PC-3 (cell line): ENCODE results near the gene WTAP. TPM values are rescaled to one million over a fixed set of nuclear protein-coding genes. Genes with fewer than 3 reads are reported as not detected.
A peak's percentile ranks its signal among the peaks of the same experiment; 100 is the strongest.

Source experiments
- ATAC-seq: fragments of 200-7000 bp; cut with Tn5 transposase; 2 replicates; pipeline ENCODE4 v1.9.1; 2020; ENCODE audit warnings: mild to moderate bottlenecking, moderate library complexity
- BruUV-seq: library from RNA; stranded (reverse); fragments of 400-500 nt; replicated peaks from 2 replicates; lab custom pipeline; 2021; lab: Mats Ljungman, UMichigan
- CTCF ChIA-PET: fragments of 300-600 bp; sonication (Branson Sonifier 250); formaldehyde crosslinking; loops from one replicate; lab custom pipeline; 2022; ENCODE audit warnings: antibody characterized with exemption; lab: Charles Lee
- POLR2A ChIA-PET: fragments of 300-600 bp; sonication (Branson Sonifier 250); formaldehyde crosslinking; loops from one replicate; lab custom pipeline; 2022; ENCODE audit warnings: antibody characterized with exemption; ENCODE audit not compliant: unreplicated experiment; lab: Charles Lee
- DNase-seq: peaks from one replicate; pipeline ENCODE4 v3.0.0-alpha.2; 2015
- H2AFZ ChIP-seq: fragments of 300-600 bp; sonication (generic); 2 replicates; pipeline ENCODE4 v1.6.0; 2016; ENCODE audit warnings: antibody characterized with exemption, low read length
- H3F3A ChIP-seq: fragments of 300-600 bp; sonication (generic); one replicate; pipeline ENCODE4 v1.6.0; 2017; ENCODE audit warnings: antibody characterized with exemption, low read length, control low read depth, mild to moderate bottlenecking; ENCODE audit not compliant: unreplicated experiment
- H3K27ac ChIP-seq: fragments of 300-600 bp; sonication (generic); 2 replicates; pipeline ENCODE4 v1.5.1; 2016; ENCODE audit warnings: mild to moderate bottlenecking, low read length
- H3K27me3 ChIP-seq: fragments of 300-600 bp; sonication (generic); 2 replicates; pipeline ENCODE4 v1.6.1; 2016; ENCODE audit warnings: low read length, mixed read lengths
- H3K36me3 ChIP-seq: fragments of 300-600 bp; sonication (generic); 2 replicates; pipeline ENCODE4 v1.6.1; 2016; ENCODE audit warnings: low read depth, mixed run types, low read length, mixed read lengths
- H3K4me1 ChIP-seq: fragments of 300-600 bp; sonication (generic); 2 replicates; pipeline ENCODE4 v1.5.1; 2016; ENCODE audit warnings: low read length; ENCODE audit not compliant: insufficient read depth
- H3K4me2 ChIP-seq: fragments of 300-600 bp; sonication (generic); 2 replicates; pipeline ENCODE4 v1.6.0; 2016; ENCODE audit warnings: low read length
- H3K4me3 ChIP-seq: fragments of 300-600 bp; sonication (generic); 2 replicates; pipeline ENCODE4 v1.5.1; 2016; ENCODE audit warnings: mild to moderate bottlenecking, low read length, mixed read lengths
- H3K79me2 ChIP-seq: fragments of 300-600 bp; sonication (generic); 2 replicates; pipeline ENCODE4 v1.6.1; 2017; ENCODE audit warnings: low read length, mixed read lengths
- H3K9ac ChIP-seq: fragments of 300-600 bp; sonication (generic); 2 replicates; pipeline ENCODE4 v1.6.0; 2016; ENCODE audit warnings: mild to moderate bottlenecking, low read length
- H3K9me2 ChIP-seq: fragments of 300-600 bp; sonication (generic); replicated peaks from 2 replicates; pipeline ENCODE4 v1.6.1; 2016; ENCODE audit warnings: mixed run types, low read length, mixed read lengths
- H3K9me3 ChIP-seq: fragments of 300-600 bp; sonication (generic); 2 replicates; pipeline ENCODE4 v1.6.1; 2016; ENCODE audit warnings: low read length, mixed read lengths
- H4K20me1 ChIP-seq: fragments of 300-600 bp; sonication (generic); 2 replicates; pipeline ENCODE4 v1.6.1; 2016; ENCODE audit warnings: low read length, mixed read lengths
- EZH2 ChIP-seq: fragments of 300-600 bp; sonication (generic); IDR thresholded peaks from one replicate; pipeline ENCODE4 v1.6.1; 2017; ENCODE audit warnings: antibody characterized with exemption, mild to moderate bottlenecking, low read length; ENCODE audit not compliant: unreplicated experiment
- EZH2phosphoT487 ChIP-seq: fragments of 300-600 bp; sonication (generic); IDR thresholded peaks from 2 replicates; pipeline ENCODE4 v1.6.1; 2018; ENCODE audit warnings: mild to moderate bottlenecking, antibody characterized with exemption, low read length, borderline replicate concordance
- intact Hi-C: fragments of 100-400 bp; cut with micrococcal nuclease; formaldehyde crosslinking; loops from 2 replicates; pipeline ENCODE4 v1.9.0; 2023
- total RNA-seq: library from RNA; depleted of rRNA; stranded (reverse); fragments of >200 nt; gene quantifications from 2 replicates; pipeline ENCODE4 v1.2.3, GENCODE V29; 2014
- TF ChIP-seq, protein P1 (sequence below): fragments of 300-600 bp; sonication (generic); conservative IDR thresholded peaks from 2 replicates; pipeline ENCODE4 v1.5.1; 2017; ENCODE audit warnings: antibody characterized with exemption, low read depth, mild to moderate bottlenecking, low read length

Gene WTAP
- total RNA-seq, 1 experiment from 2014 or later: 54.5 TPM

DNA sequence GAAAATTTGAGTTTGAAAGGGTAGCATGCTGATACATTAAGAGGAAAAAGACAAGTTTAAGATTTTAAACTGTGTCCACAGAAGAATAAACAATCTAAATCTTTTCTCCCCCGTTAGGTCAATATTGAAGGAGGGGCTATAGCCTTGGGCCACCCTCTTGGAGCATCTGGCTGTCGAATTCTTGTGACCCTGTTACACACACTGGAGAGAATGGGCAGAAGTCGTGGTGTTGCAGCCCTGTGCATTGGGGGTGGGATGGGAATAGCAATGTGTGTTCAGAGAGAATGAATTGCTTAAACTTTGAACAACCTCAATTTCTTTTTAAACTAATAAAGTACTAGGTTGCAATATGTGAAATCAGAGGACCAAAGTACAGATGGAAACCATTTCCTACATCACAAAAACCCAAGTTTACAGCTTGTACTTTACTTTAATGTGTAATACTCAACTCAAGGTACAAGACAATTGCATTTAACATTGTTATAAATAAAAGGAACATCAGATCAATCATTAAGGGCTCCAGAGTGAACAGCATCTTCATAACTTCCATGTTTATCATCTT lies 51.3 kb downstream of the WTAP start:
- Histone ChIP-seq H3K4me2 (no peak overlapping the region), H3K4me1 (no peaks in the 10 kb centered on the region), H3F3A (no peaks in the 10 kb centered on the region), H3K36me3 (peaks cover 53% of the 10 kb centered on the region), H3K9ac (no peak overlapping the region), H3K9me3 (no peaks in the 10 kb centered on the region), H2AFZ (no peak overlapping the region), H4K20me1 (peaks cover 12% of the 10 kb centered on the region), H3K79me2 (peaks cover 11% of the 10 kb centered on the region; the same call in 1 of the 2 replicates), H3K27ac (no peak overlapping the region), H3K9me2 (no peaks in the 10 kb centered on the region), H3K27me3 (no peaks in the 10 kb centered on the region), H3K4me3 (no peak overlapping the region)
- POLR2A ChIA-PET: no interaction called here
- ATAC-seq: no peak
- DNase-seq: no peak
- intact Hi-C loops: no loop called here
- TF ChIP-seq, protein P1, sequence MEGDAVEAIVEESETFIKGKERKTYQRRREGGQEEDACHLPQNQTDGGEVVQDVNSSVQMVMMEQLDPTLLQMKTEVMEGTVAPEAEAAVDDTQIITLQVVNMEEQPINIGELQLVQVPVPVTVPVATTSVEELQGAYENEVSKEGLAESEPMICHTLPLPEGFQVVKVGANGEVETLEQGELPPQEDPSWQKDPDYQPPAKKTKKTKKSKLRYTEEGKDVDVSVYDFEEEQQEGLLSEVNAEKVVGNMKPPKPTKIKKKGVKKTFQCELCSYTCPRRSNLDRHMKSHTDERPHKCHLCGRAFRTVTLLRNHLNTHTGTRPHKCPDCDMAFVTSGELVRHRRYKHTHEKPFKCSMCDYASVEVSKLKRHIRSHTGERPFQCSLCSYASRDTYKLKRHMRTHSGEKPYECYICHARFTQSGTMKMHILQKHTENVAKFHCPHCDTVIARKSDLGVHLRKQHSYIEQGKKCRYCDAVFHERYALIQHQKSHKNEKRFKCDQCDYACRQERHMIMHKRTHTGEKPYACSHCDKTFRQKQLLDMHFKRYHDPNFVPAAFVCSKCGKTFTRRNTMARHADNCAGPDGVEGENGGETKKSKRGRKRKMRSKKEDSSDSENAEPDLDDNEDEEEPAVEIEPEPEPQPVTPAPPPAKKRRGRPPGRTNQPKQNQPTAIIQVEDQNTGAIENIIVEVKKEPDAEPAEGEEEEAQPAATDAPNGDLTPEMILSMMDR: no peak
- TF ChIP-seq EZH2 (no peak), EZH2phosphoT487 (no peak)
- BruUV-seq: TSS peak; percentile 30
- CTCF ChIA-PET: no interaction called here

DNA sequence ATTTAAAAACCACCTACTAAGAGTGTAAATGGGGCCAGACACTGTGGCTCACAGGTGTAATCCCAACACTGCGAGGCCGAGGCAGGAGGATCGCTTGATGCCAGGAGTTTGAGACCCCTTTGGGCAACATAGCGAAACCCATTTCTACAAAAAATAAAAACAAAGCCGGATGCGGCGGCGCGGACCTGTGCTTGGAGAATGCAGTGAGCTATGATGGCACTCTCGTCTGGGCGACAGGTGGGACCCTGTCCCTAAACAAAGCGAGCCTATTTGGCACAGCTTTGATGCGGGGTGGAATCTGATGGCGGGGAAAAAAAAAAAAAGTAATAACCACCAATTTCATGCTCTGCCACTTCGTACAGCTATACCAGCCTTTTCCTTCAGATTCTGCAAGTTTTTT lies 61.0 kb downstream of the WTAP start:
- no TSS peak for BruUV-seq
- H3K9ac ChIP-seq: peak overlapping the region; percentile 97
- no peak overlapping the region for H2AFZ ChIP-seq
- no peaks in the 10 kb centered on the region for H3K9me3 ChIP-seq
- intact Hi-C loops: loop anchor here (2.0 kb wide), 2 partner anchors 61 to 97 kb away; partner anchors contain the start of gene WTAP
- no peaks in the 10 kb centered on the region for H3K9me2 ChIP-seq
- no peaks in the 10 kb centered on the region for H3F3A ChIP-seq
- DNase-seq: no peak
- TF ChIP-seq, protein P1: no peak
- TF ChIP-seq EZH2 (no peak), EZH2phosphoT487 (no peak)
- peaks cover 54% of the 10 kb centered on the region for H3K36me3 ChIP-seq
- H3K79me2 ChIP-seq: peaks cover 89% of the 10 kb centered on the region
- H3K4me2 ChIP-seq: peak overlapping the region; percentile 98
- H4K20me1 ChIP-seq: peaks cover 38% of the 10 kb centered on the region
- H3K4me3 ChIP-seq: peak overlapping the region; percentile 98
- H3K27me3 ChIP-seq: no peaks in the 10 kb centered on the region
- POLR2A ChIA-PET: no interaction called here
- CTCF ChIA-PET: no interaction called here
- peaks cover 30% of the 10 kb centered on the region; the same call in 1 of the 2 replicates for H3K4me1 ChIP-seq
- H3K27ac ChIP-seq: no peak overlapping the region
- no peak for ATAC-seq
